ENCODE measurements around the gene ELAVL2. TPM values are rescaled to one million over a fixed set of nuclear protein-coding genes. Genes with fewer than 3 reads are reported as not detected.

ELAVL2 gene
- total RNA-seq (2022; extraction: Qiagen RNA extraction), result not detected in 5 replicates

DNA sequence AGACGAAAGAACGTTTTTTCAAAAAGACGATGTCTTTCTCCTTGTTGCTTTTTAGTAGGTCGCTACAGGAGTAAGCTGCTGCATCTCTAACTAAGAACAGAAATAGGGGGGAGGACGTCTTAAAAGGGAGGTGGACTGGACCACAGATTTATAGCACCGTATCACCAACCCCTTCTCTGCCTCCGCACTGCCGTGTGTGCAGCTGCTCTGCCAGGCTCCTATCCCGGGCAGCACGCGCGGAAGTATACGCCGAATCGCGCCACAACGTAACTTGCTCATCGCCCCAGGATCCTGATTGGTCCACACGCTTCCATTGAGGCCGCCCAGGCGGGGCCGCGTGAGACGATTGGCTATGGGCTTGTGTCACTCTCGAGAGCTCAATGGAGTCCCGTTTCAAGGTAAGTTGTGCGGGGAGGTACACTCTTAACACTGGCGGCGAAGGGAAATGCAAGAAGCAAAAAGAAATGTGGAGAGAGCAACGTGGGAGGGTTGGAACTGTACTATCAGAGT lies at the start of gene ELAVL2:
TSS of gene ELAVL2 (minus strand) at position 121 of the 510 bp plus-strand sequence. CDS start 64,006 bp downstream, outside the sequence.

Data from A549 treated with Mapracorat at 1 μM for 4 hours (cell line).